Measurements from ENCODE around the gene FRYL. TPM values are rescaled to one million over a fixed set of nuclear protein-coding genes. Genes with fewer than 3 reads are reported as not detected.

The FRYL gene
- polyA plus RNA-seq, 1 donor from 2014 or later, result 64.0 TPM

GRCh38 chr4:48752246-48752645 is 27.8 kb downstream of the FRYL start:
- TF ChIP-seq REST (IDR thresholded peaks at IDR 0.05; ENCODE audit: borderline replicate concordance) (no peak), POLR2AphosphoS5 (IDR thresholded peaks at IDR 0.05) (no peak), CTCF (IDR thresholded peaks at IDR 0.05; ENCODE audit: poor library complexity, severe bottlenecking) (no peak)
- Histone ChIP-seq H3K36me3 (ENCODE audit: insufficient read depth, low read length) (no peaks in the 10 kb centered on the region), H3K4me2 (ENCODE audit: low read length) (no peak overlapping the region), H3F3A (ENCODE audit: insufficient read depth, low read length, poor library complexity, severe bottlenecking) (no peaks in the 10 kb centered on the region), H3K27ac (ENCODE audit: low read length) (no peak overlapping the region), H3K9ac (ENCODE audit: low read length) (no peak overlapping the region), H3K27me3 (ENCODE audit: insufficient read depth, low read depth, low read length) (no peaks in the 10 kb centered on the region), H3K9me2 (ENCODE audit: insufficient read depth, low read length) (no peaks in the 10 kb centered on the region), H3K4me3 (ENCODE audit: low read length) (no peak overlapping the region), H3K9me3 (ENCODE audit: low read length) (peaks cover 4% of the 10 kb centered on the region), H2AFZ (ENCODE audit: low read depth, low read length) (no peak overlapping the region), H4K20me1 (ENCODE audit: insufficient read depth) (no peaks in the 10 kb centered on the region), H3K79me2 (replicated peaks; ENCODE audit: insufficient read depth, low read length) (peaks cover 89% of the 10 kb centered on the region)

GRCh38 chr4:48748949-48749596 is 31.0 kb downstream of the FRYL start:
- H3K27ac ChIP-seq (ENCODE audit: low read length), result peak overlapping the region; percentile 62
- H2AFZ ChIP-seq (ENCODE audit: low read depth, low read length), result no peak overlapping the region
- peak overlapping the region; percentile 5 for H3K4me2 ChIP-seq (ENCODE audit: low read length)
- peak overlapping the region; percentile 46 for H3K4me3 ChIP-seq (ENCODE audit: low read length)
- H3K79me2 ChIP-seq (replicated peaks; ENCODE audit: insufficient read depth, low read length), result peaks cover 87% of the 10 kb centered on the region
- H3F3A ChIP-seq (ENCODE audit: insufficient read depth, low read length, poor library complexity, severe bottlenecking), result no peaks in the 10 kb centered on the region
- H3K9ac ChIP-seq (ENCODE audit: low read length), result no peak overlapping the region
- H3K27me3 ChIP-seq (ENCODE audit: insufficient read depth, low read depth, low read length), result no peaks in the 10 kb centered on the region
- peak; percentile 26 for TF ChIP-seq POLR2AphosphoS5 (IDR thresholded peaks at IDR 0.05)
- TF ChIP-seq RAD21 (conservative IDR thresholded peaks at IDR 0.05), result no peak
- peak; percentile 30 for TF ChIP-seq EP300 (conservative IDR thresholded peaks at IDR 0.05; ENCODE audit: poor library complexity, severe bottlenecking)
- H3K9me2 ChIP-seq (ENCODE audit: insufficient read depth, low read length), result no peaks in the 10 kb centered on the region
- H3K36me3 ChIP-seq (ENCODE audit: insufficient read depth, low read length), result no peaks in the 10 kb centered on the region
- peaks cover 2% of the 10 kb centered on the region for H3K9me3 ChIP-seq (ENCODE audit: low read length)
- H4K20me1 ChIP-seq (ENCODE audit: insufficient read depth), result no peaks in the 10 kb centered on the region

- H3K36me3 ChIP-seq (ENCODE audit: insufficient read depth, low read length), result no peaks in the 10 kb centered on the region
- H3K9me2 ChIP-seq (ENCODE audit: insufficient read depth, low read length), result no peaks in the 10 kb centered on the region
- H3K27me3 ChIP-seq (ENCODE audit: insufficient read depth, low read depth, low read length), result no peaks in the 10 kb centered on the region
- H3K9ac ChIP-seq (ENCODE audit: low read length), result no peak overlapping the region
- H3K4me3 ChIP-seq (ENCODE audit: low read length), result no peak overlapping the region
- no peaks in the 10 kb centered on the region for H4K20me1 ChIP-seq (ENCODE audit: insufficient read depth)
- no peaks in the 10 kb centered on the region for H3F3A ChIP-seq (ENCODE audit: insufficient read depth, low read length, poor library complexity, severe bottlenecking)
- H2AFZ ChIP-seq (ENCODE audit: low read depth, low read length), result no peak overlapping the region
- peaks cover 90% of the 10 kb centered on the region for H3K79me2 ChIP-seq (replicated peaks; ENCODE audit: insufficient read depth, low read length)
- H3K27ac ChIP-seq (ENCODE audit: low read length), result no peak overlapping the region
- no peaks in the 10 kb centered on the region for H3K9me3 ChIP-seq (ENCODE audit: low read length)
- H3K4me2 ChIP-seq (ENCODE audit: low read length), result no peak overlapping the region
- TF ChIP-seq TAF1 (IDR thresholded peaks at IDR 0.05; ENCODE audit: low read depth) (no peak), CTCF (IDR thresholded peaks at IDR 0.05; ENCODE audit: poor library complexity, severe bottlenecking) (no peak), EZH2 (IDR thresholded peaks at IDR 0.05; ENCODE audit: borderline replicate concordance, insufficient read depth, low read length, poor library complexity, severe bottlenecking) (no peak), EP300 (conservative IDR thresholded peaks at IDR 0.05; ENCODE audit: poor library complexity, severe bottlenecking) (no peak), RAD21 (conservative IDR thresholded peaks at IDR 0.05) (no peak), MXI1 (conservative IDR thresholded peaks at IDR 0.05; ENCODE audit: poor library complexity, severe bottlenecking) (no peak), SMC3 (conservative IDR thresholded peaks at IDR 0.05; ENCODE audit: poor library complexity) (no peak), REST (IDR thresholded peaks at IDR 0.05; ENCODE audit: borderline replicate concordance) (no peak)
Observed at GRCh38 chr4:48746608-48747362, 33.3 kb downstream of the FRYL start.
